HG03196 (cell line): Measurements from ENCODE around the gene MZT2A.
A peak's percentile ranks its signal among the peaks of the same experiment; 100 is the strongest.
"Not testable (repeated sequence)": the region's sequence is repeated elsewhere in the genome, so short reads cannot be mapped to it uniquely, and the experiment has no call there.

Experiments
- ATAC-seq: cut with Tn5 transposase; IDR thresholded peaks from one replicate; pipeline ENCODE4 v1.9.1; 2021; ENCODE audit not compliant: unreplicated experiment

MZT2A gene

GRCh38 chr2:131493199-131493968 lies 1.2 kb upstream of the MZT2A start:
- ATAC-seq, result peak; percentile 21

GRCh38 chr2:131492418-131493198 lies 411 bp upstream of the MZT2A start:
- peak; percentile 65 for ATAC-seq

DNA sequence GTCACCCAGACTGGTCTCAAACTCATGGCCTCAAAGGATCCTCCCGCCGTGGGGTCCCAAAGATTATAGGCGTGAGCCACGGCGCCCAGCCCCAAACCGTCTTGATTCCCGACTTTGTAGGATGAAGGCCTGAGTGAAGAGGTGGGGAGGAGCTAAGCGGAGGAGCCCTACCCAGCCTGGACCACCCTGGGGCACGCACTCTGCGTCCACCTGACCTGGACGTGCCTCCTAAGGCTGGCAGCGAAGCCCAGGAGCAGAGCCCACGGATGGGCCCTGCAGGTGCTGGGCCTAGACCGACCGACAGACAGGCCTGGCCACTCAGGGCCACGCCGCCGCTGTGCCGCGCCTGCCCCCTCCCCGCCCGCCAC lies 744 bp downstream of the MZT2A start:
- ATAC-seq, result not testable (repeated sequence)

DNA sequence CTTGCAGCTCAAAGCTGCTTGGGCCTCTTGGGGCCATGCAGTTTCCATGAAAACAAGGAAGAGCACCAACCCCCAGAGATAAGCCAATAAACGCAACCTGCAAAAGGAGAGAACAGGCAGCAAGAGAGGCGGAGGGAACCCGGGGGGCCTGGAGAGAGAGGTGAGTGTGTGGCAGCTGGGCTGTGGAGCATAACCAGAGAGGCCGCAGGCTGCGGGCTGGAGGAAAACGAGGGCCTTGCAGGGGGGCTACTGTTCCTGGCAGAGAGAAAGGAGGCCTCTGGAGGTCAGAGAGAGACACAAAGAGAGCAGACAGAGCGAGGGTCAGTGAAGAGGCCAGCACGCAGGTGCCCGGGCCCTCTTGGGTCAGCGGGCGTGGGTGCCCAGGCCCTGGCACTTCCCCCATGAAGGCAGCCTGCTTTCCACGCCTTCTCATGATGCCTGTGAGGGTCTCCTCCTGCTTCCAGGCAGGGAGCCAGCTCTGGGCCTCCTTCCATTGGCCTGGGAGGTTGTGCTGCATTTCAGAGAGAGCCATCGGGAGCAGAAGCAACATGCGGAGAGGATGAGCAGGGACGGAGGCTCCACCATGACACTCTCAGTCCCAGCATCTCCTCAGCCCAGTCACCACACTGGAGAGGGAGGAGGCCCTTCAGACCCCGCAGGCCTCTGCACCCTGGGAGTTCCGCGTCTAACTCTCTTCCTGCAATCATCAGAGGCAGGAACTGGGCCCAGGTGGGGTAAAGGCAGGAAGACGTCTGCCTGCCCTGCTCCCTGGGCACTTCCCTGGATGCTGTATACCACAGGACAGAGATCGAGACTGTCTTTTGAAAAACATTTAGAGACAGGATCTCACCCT lies 1.4 kb downstream of the MZT2A start:
- ATAC-seq, result not testable (repeated sequence)

GRCh38 chr2:131488306-131489205 lies 3.6 kb downstream of the MZT2A start:
- no peak for ATAC-seq

DNA sequence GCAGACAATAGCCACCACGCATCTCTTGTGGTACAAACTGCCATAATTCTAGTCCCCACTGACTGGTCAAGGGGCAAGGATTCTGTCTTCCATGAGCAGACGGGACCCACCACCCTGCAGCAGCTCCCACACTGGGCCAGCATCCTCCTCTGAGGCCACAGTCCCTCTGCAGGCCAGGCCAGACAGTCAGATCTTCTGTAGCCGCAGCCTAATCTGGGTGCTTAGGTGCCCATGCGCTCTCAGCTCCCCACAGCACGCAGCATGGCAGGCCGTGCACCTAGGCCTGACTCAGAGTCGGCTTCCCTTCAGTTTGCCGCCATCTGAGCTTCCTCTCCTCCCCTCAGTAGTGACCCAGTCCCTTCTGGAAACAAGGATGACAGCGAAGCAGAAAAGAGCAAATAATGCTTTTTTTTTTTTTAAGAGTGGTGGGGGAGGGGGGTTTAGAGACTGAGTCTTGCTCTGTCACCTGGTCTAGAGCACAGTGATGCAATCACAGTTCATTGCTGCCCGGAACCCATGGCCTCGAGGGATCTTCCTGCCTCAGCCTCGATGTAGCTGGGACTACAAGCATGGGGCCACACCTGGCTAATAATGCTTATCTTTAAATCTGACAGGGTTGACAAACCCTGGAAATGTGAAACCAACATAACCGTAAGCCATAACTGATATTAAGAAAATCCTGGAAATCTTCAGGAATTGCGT lies 5.8 kb downstream of the MZT2A start:
- ATAC-seq, result not testable (repeated sequence)

- ATAC-seq, result not testable (repeated sequence)
These were observed 7.2 kb downstream of the MZT2A start for GRCh38 chr2:131484906-131485460.

DNA sequence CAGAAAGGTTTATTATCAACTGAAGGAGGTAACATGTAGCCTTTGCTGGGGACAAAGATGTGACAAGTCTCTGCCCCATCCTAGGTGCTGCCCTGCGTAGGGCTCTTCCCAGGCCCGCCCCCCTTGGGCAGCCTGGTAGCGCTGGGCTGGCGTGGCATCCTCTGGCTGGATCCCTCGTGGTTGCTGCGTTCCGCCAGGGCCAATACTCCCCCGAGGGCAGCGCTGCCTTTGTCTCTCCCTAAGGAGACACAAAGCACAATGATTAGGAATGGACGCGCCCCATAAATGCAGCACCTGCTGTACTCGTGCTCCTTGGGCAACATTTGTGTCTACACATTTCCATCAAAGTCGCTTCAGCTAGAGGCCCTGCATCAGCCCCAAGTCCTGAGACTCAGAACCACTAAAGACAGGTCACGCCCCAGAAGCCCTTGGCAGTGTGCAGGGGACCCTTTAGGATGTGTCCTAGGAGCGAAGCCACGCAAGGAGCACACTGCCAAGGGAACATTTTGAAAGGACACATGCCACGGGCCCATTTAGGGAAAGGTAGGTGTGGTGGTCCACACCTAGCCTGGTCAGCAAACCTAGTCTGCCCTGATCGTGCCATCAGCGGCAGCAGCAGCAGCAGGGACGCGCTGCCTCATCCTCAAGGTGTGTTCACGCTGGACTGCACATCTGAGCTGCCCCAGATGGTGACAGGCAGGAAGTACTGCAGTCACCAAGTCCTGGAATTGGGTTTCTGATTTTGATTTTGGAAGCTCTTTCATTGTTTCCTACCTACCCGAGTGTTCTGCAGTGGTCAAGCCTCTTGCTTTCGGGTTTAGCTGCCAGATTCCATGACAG lies 8.0 kb downstream of the MZT2A start:
- ATAC-seq, result not testable (repeated sequence)

- ATAC-seq, result not testable (repeated sequence)
These were observed 9.6 kb downstream of the MZT2A start for GRCh38 chr2:131482506-131483155.

DNA sequence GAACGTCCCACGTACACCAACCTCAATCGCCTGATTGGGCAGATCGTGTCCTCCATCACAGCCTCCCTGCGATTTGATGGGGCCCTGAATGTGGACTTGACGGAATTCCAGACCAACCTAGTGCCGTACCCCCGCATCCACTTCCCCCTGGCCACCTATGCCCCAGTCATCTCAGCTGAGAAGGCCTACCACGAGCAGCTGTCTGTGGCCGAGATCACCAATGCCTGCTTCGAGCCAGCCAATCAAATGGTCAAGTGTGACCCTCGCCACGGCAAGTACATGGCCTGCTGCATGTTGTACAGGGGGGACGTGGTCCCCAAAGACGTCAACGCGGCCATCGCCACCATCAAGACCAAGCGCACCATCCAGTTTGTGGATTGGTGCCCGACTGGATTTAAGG lies 11.8 kb downstream of the MZT2A start:
- not testable (repeated sequence) for ATAC-seq

DNA sequence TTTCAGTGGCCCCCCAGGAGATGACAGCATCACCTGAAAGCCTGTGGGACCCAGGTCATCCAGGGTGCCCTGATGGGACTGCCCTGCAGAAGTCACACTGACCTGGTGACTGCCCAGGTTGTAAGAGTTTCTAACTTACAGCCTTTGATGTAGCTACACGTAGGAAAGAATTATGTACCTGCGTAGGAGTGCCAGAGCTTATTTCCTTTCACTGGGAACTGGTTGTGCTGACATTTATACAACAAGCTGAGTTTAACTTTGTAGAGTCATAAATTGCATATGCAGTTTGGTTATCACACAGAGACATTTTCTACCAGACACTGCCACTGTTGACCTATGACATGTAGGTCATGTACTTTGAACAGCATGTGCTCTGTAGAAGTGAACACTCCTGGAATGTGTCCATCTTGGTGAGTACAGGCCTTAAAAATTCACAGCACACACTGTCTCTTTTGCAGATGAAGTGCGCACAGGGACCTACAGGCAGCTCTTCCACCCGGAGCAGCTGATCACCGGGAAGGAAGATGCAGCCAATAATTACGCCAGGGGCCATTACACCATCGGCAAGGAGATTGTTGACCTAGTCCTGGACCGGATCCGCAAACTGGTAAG lies 13.2 kb downstream of the MZT2A start:
- not testable (repeated sequence) for ATAC-seq

DNA sequence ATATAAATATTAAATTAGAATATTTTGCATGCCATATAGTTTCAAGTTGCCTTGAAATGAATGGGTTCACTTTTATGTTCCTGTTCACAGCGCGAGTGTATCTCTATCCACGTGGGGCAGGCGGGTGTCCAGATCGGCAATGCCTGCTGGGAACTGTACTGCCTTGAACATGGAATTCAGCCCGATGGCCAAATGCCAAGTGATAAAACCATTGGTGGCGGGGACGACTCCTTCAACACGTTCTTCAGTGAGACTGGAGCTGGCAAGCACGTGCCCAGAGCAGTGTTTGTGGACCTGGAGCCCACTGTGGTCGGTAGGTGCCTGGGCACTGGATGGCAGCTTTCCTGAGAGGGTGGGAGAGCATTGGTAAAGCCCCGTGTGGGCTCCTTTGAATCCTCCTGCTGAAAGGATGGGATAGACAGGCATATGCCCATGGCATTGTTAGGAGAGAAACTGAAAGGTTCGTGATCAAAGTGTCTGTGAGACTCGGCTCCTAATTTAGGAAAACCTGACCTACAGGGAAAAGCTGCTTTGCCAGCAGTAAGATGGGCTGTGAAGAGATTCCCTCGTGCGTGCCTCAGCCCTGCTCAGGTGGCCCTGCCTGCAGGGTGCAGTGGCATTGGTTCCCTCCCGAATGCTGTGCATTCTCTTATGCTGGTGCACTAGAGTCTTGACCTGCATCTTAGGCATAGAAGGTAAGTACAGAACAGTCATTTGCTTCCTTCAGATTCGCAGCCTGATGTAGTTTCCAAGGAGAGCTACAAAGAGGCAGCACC lies 13.9 kb downstream of the MZT2A start:
- ATAC-seq, result not testable (repeated sequence)

DNA sequence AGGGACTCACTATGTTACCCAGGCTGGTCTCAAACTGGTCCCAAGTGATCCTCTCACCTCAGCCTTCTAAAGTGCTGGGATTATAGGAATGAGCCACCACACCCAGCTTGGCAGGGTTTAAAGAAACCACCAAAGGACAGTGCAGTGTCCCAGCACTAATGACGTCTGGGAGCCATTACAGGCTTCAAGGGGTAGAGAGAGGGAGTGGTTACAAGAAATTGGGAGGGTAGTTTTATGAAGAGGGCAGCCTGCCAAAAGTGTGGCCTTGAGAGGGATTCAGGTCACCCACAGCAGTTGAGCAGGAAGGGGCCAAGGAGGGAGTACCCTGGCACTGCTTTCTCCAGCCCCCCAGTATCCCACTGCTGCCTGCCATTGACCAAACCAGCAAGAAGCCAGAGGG lies 15.0 kb downstream of the MZT2A start:
- ATAC-seq, result not testable (repeated sequence)

DNA sequence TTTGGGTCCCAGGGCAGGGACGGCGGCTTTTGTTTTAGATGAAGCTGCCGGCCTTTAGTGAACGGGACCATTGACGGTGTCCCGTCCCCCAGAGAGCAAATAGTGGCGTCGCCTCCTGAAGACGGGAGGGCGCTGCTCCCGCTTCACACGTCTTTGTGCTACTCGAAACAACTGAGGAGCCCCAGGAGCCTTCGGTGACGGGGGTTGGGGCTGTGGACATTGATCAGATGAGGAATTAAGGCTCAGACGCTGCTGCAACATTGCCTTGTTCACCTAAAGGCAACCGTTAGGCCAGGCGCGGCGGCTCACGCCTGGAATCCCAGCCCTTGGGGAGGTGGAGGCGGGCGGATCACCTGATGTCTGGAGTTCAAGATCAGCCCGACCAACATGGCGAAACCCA lies 15.8 kb downstream of the MZT2A start:
- not testable (repeated sequence) for ATAC-seq

DNA sequence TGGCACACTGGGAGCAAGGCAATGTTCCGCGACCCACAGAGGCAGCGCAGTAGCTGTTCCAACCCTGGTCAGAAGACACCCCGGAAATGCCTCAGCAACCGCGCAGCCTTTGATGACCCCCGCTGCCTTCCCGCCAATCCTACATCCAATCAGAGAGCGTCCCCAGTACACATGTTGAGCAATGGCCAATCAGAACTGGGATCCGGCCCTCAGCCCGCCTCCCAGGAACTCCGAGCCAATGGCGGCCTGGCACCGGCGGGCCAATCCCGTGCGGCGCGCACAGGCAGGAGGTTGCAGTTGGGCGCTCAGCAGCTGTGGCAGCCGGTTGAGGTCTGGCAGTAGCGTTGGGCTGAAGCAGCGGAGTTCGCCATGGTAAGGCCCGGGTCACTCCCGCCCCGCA lies 16.4 kb downstream of the MZT2A start, which contains the start of gene TUBA3D:
TUBA3D (plus strand) TSS at position 289 of the 400 bp plus-strand sequence; CDS start at position 370, 81 bp downstream.
- no peak for ATAC-seq

DNA sequence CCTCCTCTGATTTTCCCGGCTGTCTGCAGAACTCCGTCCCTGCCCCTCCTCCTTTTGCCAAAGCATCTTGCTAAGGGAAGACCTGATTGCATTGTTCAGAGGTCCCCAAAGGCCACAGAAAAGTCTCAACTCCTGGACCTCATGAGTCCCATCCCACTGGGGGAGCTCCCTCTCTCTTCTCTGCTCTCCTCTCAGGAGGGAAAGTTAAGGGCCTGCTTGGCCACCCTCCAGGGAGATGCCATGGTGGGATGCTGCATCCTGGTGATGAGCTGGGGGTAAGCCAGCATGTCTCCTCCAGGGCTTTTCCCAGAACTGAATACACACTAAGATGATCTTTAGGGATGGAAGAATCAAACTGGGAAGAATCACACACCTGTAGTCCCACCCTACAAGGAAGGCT lies 18.9 kb downstream of the MZT2A start:
- ATAC-seq, result not testable (repeated sequence)

DNA sequence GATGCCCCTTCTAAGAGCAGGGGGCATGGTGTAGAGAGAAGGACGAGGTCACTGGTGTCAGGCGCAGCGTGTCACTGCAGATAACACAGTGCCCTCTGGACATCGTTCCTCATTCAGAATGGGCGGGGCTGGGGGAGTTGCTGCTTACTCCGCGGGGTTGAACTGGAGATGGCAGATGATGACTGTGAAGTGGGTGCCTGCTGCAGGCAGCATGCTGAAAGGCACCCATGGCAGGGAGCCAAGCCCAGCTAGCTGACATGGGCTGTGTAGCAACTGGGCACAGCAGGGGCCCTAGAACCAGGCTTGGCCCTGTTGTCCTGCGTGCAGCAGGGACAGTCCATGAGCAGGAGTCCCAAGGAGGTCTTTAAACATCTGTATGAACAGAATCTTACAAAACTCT lies 20.6 kb downstream of the MZT2A start:
- ATAC-seq, result not testable (repeated sequence)
